ENCODE measurements around the gene SNX32.

GRCh38 chr11:65816696-65817095 is 17.1 kb upstream of the SNX32 start:
- TF ChIP-seq, protein P1, sequence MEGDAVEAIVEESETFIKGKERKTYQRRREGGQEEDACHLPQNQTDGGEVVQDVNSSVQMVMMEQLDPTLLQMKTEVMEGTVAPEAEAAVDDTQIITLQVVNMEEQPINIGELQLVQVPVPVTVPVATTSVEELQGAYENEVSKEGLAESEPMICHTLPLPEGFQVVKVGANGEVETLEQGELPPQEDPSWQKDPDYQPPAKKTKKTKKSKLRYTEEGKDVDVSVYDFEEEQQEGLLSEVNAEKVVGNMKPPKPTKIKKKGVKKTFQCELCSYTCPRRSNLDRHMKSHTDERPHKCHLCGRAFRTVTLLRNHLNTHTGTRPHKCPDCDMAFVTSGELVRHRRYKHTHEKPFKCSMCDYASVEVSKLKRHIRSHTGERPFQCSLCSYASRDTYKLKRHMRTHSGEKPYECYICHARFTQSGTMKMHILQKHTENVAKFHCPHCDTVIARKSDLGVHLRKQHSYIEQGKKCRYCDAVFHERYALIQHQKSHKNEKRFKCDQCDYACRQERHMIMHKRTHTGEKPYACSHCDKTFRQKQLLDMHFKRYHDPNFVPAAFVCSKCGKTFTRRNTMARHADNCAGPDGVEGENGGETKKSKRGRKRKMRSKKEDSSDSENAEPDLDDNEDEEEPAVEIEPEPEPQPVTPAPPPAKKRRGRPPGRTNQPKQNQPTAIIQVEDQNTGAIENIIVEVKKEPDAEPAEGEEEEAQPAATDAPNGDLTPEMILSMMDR (IDR thresholded peaks at IDR 0.05; ENCODE audit: low read depth, low read length, poor library complexity, severe bottlenecking), result no peak
- no peak for TF ChIP-seq EZH2phosphoT487 (IDR thresholded peaks at IDR 0.05; ENCODE audit: borderline replicate concordance, low read length)
